ENCODE data around the gene MCOLN2.
A peak's percentile ranks its signal among the peaks of the same experiment; 100 is the strongest.

Gene MCOLN2

GRCh38 chr1:84892705-84893618 lies 104.0 kb downstream of the MCOLN2 start, which contains the start of gene LPAR3:
LPAR3 (minus strand) TSS chr1:84893206; CDS start chr1:84866120, 27,086 bp downstream.
- TF ChIP-seq, protein P1, sequence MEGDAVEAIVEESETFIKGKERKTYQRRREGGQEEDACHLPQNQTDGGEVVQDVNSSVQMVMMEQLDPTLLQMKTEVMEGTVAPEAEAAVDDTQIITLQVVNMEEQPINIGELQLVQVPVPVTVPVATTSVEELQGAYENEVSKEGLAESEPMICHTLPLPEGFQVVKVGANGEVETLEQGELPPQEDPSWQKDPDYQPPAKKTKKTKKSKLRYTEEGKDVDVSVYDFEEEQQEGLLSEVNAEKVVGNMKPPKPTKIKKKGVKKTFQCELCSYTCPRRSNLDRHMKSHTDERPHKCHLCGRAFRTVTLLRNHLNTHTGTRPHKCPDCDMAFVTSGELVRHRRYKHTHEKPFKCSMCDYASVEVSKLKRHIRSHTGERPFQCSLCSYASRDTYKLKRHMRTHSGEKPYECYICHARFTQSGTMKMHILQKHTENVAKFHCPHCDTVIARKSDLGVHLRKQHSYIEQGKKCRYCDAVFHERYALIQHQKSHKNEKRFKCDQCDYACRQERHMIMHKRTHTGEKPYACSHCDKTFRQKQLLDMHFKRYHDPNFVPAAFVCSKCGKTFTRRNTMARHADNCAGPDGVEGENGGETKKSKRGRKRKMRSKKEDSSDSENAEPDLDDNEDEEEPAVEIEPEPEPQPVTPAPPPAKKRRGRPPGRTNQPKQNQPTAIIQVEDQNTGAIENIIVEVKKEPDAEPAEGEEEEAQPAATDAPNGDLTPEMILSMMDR (IDR thresholded peaks at IDR 0.05; ENCODE audit: low read depth, low read length) = no peak
- H3K4me3 ChIP-seq (ENCODE audit: low read depth, low read length) = peak within 1 kb of the TSS; percentile 60

GRCh38 chr1:84890566-84890965 lies 106.3 kb downstream of the MCOLN2 start:
- no peak overlapping the region for H3K4me3 ChIP-seq (ENCODE audit: low read depth, low read length)
- TF ChIP-seq, protein P1 (IDR thresholded peaks at IDR 0.05; ENCODE audit: low read depth, low read length) = no peak

GRCh38 chr1:84889437-84889836 lies 107.5 kb downstream of the MCOLN2 start:
- TF ChIP-seq, protein P1 (IDR thresholded peaks at IDR 0.05; ENCODE audit: low read depth, low read length) = no peak
- no peak overlapping the region for H3K4me3 ChIP-seq (ENCODE audit: low read depth, low read length)

GRCh38 chr1:84888753-84889152 lies 108.2 kb downstream of the MCOLN2 start:
- TF ChIP-seq, protein P1 (IDR thresholded peaks at IDR 0.05; ENCODE audit: low read depth, low read length) = no peak
- no peak overlapping the region for H3K4me3 ChIP-seq (ENCODE audit: low read depth, low read length)

- no peak overlapping the region for H3K4me3 ChIP-seq (ENCODE audit: low read depth, low read length)
- TF ChIP-seq, protein P1 (IDR thresholded peaks at IDR 0.05; ENCODE audit: low read depth, low read length) = no peak
Measured at GRCh38 chr1:84887261-84887934, 109.5 kb downstream of the MCOLN2 start.

- TF ChIP-seq, protein P1 (IDR thresholded peaks at IDR 0.05; ENCODE audit: low read depth, low read length) = no peak
- no peak overlapping the region for H3K4me3 ChIP-seq (ENCODE audit: low read depth, low read length)
Measured at GRCh38 chr1:84885469-84885868, 111.4 kb downstream of the MCOLN2 start.

Measured in WI38 (cell line).